HepG2 (cell line): Measurements from ENCODE around the gene NCOA6. TPM values are rescaled to one million over a fixed set of nuclear protein-coding genes. Genes with fewer than 3 reads are reported as not detected.
A peak's percentile ranks its signal among the peaks of the same experiment; 100 is the strongest.

ENCODE experiments used
- ATF7-NPFF ChIP-seq: sonication (generic); formaldehyde crosslinking; IDR thresholded peaks from 2 replicates; pipeline ENCODE4 v1.8.1; 2023; ENCODE audit warnings: mild to moderate bottlenecking, low read depth, missing genetic modification reagents, moderate library complexity
- CEBPB ChIP-seq: IDR thresholded peaks from 2 replicates; pipeline ENCODE4 v1.6.1; 2011; ENCODE audit warnings: low read depth, low read length, improper control_type of control experiment, borderline replicate concordance
- MTA3 ChIP-seq: sonication (generic); formaldehyde crosslinking; IDR thresholded peaks from 2 replicates; pipeline ENCODE4 v1.4.0; 2020; ENCODE audit warnings: missing genetic modification reagents
- RELA ChIP-seq: sonication (generic); formaldehyde crosslinking; IDR thresholded peaks from 2 replicates; pipeline ENCODE4 v1.4.0; 2020; ENCODE audit warnings: missing genetic modification reagents
- ZNF235 ChIP-seq: sonication (generic); formaldehyde crosslinking; IDR thresholded peaks from 2 replicates; pipeline ENCODE4 v1.8.1; 2023; ENCODE audit warnings: mild to moderate bottlenecking, missing genetic modification reagents, borderline replicate concordance
- ZNF263 ChIP-seq: sonication (generic); formaldehyde crosslinking; IDR thresholded peaks from 2 replicates; pipeline ENCODE4 v1.4.0; 2020; ENCODE audit warnings: missing genetic modification reagents
- ZNF773 ChIP-seq: sonication (generic); formaldehyde crosslinking; IDR thresholded peaks from 2 replicates; pipeline ENCODE4 v1.4.0; 2020; ENCODE audit warnings: missing genetic modification reagents, borderline replicate concordance
- polyA plus RNA-seq, 8 experiments: library from polyadenylated mRNA; depleted of rRNA in 3 of 8; stranded (reverse) in 7 of 8; unstranded in 1 of 8; fragments of >200 nt; fragmentation: Illumina TruSeq in 4 of 8; extraction: Trizol in 4 of 8; gene quantifications; 2 replicates each; pipeline versions ENCODE4 v1.2.1 to v1.2.3, GENCODE V29; 2011 to 2016; ENCODE audit warnings: low read depth in 4 of 8, missing spikeins in 1 of 8, mixed read lengths in 1 of 8; ENCODE audit not compliant: insufficient read depth in 1 of 8
- total RNA-seq, 5 experiments: library from RNA; depleted of rRNA; stranded (reverse); fragments of >200 nt; fragmentation: Illumina TruSeq; extraction: Trizol; gene quantifications; 2 replicates each; pipeline ENCODE4 v1.2.3, GENCODE V29; 2016; ENCODE audit warnings: low read depth in 1 of 5
- TF ChIP-seq, protein P1 (sequence below): sonication (generic); formaldehyde crosslinking; IDR thresholded peaks from 2 replicates; pipeline ENCODE4 v1.4.0; 2020; ENCODE audit warnings: missing genetic modification reagents, mild to moderate bottlenecking, borderline replicate concordance
- TF ChIP-seq, protein P2 (sequence below): sonication (generic); formaldehyde crosslinking; IDR thresholded peaks from 2 replicates; pipeline ENCODE4 v1.5.1; 2020; ENCODE audit warnings: mild to moderate bottlenecking, missing genetic modification reagents, borderline replicate concordance
- TF ChIP-seq, protein P3 (sequence below): IDR thresholded peaks from 2 replicates; pipeline ENCODE4 v1.6.1; 2016; ENCODE audit warnings: missing compliant biosample characterization, missing genetic modification reagents, borderline replicate concordance
- TF ChIP-seq, protein P4 (sequence below): IDR thresholded peaks from 2 replicates; pipeline ENCODE4 v1.6.1; 2012; ENCODE audit warnings: low read length, improper control_type of control experiment
- TF ChIP-seq, protein P5 (sequence below): sonication (generic); formaldehyde crosslinking; IDR thresholded peaks from 2 replicates; pipeline ENCODE4 v1.4.0; 2020; ENCODE audit warnings: missing genetic modification reagents

Gene NCOA6
- total and polyA plus RNA-seq, 2 of the 13 experiments (the other 11 are each of a cell fraction or from before 2014, with no cell fraction given) = 11.2 to 29.3 TPM

DNA sequence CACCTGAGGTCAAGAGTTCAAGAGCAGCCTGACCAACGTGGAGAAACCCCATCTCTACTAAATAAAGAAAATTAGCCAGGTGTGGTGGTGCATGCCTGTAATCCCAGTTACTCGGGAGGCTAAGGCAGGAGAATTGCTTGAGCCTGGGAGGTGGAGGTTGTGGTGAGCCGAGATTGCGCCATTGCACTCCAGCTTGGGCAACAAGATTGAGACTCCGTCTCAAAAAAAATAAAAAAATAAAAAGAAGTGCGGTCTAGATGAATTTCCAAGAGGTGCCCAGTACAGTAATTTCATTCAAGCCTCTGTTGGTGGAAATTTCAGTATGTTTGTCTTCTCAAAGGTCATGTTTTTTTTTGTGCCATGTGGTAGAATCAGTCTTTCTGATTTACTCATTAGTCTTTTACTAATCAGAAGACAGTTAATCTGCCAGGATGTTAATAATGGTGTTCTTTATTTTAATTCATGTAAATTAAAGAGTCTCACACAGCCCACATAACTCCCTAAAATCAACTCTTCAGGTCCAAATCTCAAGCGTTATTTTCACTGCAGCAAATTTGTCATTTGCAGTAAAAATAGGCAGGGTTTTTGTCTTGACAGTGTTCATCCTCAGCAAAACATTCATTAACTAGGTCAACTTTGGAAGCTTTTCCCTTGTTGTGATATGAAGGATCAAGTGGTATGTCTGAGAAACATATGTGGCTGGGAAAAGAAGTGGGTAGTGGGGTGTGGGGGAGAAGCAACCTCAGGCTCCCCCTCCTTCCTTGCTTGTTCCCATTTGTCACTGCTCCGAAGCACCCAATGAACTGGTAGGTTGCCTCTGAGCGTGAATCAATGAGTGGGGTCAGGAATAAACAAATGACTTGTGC lies 108.0 kb downstream of the NCOA6 start (continued):
- TF ChIP-seq ATF7-NPFF (CRISPR knock-in tag) = 0 out of 2 replicates have a peak, but pooled peaks have one; percentile 43
- no peak for TF ChIP-seq ZNF235 (CRISPR knock-in tag)
- TF ChIP-seq, protein P1, sequence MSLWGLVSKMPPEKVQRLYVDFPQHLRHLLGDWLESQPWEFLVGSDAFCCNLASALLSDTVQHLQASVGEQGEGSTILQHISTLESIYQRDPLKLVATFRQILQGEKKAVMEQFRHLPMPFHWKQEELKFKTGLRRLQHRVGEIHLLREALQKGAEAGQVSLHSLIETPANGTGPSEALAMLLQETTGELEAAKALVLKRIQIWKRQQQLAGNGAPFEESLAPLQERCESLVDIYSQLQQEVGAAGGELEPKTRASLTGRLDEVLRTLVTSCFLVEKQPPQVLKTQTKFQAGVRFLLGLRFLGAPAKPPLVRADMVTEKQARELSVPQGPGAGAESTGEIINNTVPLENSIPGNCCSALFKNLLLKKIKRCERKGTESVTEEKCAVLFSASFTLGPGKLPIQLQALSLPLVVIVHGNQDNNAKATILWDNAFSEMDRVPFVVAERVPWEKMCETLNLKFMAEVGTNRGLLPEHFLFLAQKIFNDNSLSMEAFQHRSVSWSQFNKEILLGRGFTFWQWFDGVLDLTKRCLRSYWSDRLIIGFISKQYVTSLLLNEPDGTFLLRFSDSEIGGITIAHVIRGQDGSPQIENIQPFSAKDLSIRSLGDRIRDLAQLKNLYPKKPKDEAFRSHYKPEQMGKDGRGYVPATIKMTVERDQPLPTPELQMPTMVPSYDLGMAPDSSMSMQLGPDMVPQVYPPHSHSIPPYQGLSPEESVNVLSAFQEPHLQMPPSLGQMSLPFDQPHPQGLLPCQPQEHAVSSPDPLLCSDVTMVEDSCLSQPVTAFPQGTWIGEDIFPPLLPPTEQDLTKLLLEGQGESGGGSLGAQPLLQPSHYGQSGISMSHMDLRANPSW (CRISPR knock-in tag) = peak; percentile 24; the same call in 1 of the 2 replicates
- peak; percentile 68 for TF ChIP-seq CEBPB
- no peak for TF ChIP-seq MTA3 (CRISPR knock-in tag)
- TF ChIP-seq RELA (CRISPR knock-in tag) = no peak
- TF ChIP-seq ZNF773 (CRISPR knock-in tag) = no peak
- TF ChIP-seq ZNF263 (CRISPR knock-in tag) = no peak
- TF ChIP-seq, protein P2, sequence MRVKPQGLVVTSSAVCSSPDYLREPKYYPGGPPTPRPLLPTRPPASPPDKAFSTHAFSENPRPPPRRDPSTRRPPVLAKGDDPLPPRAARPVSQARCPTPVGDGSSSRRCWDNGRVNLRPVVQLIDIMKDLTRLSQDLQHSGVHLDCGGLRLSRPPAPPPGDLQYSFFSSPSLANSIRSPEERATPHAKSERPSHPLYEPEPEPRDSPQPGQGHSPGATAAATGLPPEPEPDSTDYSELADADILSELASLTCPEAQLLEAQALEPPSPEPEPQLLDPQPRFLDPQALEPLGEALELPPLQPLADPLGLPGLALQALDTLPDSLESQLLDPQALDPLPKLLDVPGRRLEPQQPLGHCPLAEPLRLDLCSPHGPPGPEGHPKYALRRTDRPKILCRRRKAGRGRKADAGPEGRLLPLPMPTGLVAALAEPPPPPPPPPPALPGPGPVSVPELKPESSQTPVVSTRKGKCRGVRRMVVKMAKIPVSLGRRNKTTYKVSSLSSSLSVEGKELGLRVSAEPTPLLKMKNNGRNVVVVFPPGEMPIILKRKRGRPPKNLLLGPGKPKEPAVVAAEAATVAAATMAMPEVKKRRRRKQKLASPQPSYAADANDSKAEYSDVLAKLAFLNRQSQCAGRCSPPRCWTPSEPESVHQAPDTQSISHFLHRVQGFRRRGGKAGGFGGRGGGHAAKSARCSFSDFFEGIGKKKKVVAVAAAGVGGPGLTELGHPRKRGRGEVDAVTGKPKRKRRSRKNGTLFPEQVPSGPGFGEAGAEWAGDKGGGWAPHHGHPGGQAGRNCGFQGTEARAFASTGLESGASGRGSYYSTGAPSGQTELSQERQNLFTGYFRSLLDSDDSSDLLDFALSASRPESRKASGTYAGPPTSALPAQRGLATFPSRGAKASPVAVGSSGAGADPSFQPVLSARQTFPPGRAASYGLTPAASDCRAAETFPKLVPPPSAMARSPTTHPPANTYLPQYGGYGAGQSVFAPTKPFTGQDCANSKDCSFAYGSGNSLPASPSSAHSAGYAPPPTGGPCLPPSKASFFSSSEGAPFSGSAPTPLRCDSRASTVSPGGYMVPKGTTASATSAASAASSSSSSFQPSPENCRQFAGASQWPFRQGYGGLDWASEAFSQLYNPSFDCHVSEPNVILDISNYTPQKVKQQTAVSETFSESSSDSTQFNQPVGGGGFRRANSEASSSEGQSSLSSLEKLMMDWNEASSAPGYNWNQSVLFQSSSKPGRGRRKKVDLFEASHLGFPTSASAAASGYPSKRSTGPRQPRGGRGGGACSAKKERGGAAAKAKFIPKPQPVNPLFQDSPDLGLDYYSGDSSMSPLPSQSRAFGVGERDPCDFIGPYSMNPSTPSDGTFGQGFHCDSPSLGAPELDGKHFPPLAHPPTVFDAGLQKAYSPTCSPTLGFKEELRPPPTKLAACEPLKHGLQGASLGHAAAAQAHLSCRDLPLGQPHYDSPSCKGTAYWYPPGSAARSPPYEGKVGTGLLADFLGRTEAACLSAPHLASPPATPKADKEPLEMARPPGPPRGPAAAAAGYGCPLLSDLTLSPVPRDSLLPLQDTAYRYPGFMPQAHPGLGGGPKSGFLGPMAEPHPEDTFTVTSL (CRISPR knock-in tag) = 0 out of 2 replicates have a peak, but pooled peaks have one; percentile 28
- TF ChIP-seq, protein P3, sequence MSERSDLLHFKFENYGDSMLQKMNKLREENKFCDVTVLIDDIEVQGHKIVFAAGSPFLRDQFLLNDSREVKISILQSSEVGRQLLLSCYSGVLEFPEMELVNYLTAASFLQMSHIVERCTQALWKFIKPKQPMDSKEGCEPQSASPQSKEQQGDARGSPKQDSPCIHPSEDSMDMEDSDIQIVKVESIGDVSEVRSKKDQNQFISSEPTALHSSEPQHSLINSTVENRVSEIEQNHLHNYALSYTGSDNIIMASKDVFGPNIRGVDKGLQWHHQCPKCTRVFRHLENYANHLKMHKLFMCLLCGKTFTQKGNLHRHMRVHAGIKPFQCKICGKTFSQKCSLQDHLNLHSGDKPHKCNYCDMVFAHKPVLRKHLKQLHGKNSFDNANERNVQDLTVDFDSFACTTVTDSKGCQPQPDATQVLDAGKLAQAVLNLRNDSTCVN = peak; percentile 19; the same call in 1 of the 2 replicates
- TF ChIP-seq, protein P4, sequence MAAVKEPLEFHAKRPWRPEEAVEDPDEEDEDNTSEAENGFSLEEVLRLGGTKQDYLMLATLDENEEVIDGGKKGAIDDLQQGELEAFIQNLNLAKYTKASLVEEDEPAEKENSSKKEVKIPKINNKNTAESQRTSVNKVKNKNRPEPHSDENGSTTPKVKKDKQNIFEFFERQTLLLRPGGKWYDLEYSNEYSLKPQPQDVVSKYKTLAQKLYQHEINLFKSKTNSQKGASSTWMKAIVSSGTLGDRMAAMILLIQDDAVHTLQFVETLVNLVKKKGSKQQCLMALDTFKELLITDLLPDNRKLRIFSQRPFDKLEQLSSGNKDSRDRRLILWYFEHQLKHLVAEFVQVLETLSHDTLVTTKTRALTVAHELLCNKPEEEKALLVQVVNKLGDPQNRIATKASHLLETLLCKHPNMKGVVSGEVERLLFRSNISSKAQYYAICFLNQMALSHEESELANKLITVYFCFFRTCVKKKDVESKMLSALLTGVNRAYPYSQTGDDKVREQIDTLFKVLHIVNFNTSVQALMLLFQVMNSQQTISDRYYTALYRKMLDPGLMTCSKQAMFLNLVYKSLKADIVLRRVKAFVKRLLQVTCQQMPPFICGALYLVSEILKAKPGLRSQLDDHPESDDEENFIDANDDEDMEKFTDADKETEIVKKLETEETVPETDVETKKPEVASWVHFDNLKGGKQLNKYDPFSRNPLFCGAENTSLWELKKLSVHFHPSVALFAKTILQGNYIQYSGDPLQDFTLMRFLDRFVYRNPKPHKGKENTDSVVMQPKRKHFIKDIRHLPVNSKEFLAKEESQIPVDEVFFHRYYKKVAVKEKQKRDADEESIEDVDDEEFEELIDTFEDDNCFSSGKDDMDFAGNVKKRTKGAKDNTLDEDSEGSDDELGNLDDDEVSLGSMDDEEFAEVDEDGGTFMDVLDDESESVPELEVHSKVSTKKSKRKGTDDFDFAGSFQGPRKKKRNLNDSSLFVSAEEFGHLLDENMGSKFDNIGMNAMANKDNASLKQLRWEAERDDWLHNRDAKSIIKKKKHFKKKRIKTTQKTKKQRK = no peak
- TF ChIP-seq, protein P5, sequence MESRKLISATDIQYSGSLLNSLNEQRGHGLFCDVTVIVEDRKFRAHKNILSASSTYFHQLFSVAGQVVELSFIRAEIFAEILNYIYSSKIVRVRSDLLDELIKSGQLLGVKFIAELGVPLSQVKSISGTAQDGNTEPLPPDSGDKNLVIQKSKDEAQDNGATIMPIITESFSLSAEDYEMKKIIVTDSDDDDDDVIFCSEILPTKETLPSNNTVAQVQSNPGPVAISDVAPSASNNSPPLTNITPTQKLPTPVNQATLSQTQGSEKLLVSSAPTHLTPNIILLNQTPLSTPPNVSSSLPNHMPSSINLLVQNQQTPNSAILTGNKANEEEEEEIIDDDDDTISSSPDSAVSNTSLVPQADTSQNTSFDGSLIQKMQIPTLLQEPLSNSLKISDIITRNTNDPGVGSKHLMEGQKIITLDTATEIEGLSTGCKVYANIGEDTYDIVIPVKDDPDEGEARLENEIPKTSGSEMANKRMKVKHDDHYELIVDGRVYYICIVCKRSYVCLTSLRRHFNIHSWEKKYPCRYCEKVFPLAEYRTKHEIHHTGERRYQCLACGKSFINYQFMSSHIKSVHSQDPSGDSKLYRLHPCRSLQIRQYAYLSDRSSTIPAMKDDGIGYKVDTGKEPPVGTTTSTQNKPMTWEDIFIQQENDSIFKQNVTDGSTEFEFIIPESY (CRISPR knock-in tag) = peak; percentile 85
